ENCODE data around the gene AARS2. TPM values are rescaled to one million over a fixed set of nuclear protein-coding genes. Genes with fewer than 3 reads are reported as not detected.

The AARS2 gene
- 29.2 TPM for polyA plus RNA-seq (2012; ENCODE audit: insufficient read length, low read depth)

DNA sequence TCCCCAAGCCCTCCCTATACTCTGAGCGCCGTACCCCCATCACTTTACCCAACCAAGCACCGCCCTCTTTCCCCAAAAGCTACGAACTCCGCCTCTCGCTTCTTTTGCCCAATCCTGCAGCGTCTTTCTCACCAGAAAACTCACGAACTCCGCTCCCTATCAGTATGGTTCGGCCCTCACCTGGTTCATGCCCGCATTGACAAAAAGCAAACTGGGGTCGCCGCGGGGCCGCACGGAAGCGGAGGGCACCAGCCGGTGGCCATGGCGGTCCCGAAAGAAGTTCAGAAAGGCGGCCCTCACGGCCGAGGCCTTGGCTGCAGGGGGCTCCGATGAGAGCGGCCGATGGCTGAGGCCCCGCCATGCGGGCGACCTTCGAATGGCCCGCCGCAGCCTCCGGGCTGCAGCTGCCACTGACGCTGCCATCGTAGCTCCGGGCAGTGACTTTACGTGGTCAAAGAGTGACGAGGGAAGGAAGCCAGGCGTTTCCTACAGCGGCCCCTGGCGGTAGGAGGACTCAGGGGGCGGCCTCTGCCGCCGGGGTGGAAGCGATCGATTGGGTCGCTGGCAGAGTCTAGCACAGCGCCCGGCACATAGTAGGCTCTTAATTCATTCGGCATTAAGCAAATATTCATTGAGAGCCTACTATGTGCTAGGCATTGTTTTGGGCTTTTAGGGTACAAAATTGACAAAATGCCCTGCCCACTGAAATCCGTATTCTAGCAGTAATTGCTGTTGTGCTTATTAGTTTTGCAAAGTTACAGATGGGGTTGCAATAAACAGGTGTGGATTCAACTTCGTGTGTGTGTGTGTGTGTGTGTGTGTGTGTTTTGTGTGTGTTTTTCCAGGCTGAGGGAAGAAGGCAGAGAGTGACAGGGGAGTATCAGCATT is at the start of gene AARS2:
Gene AARS2, minus strand, starts transcription at position 447 of the 888 bp plus-strand sequence. Its CDS starts 24 bp downstream, at position 423.
- TF ChIP-seq FOXP2 (optimal IDR thresholded peaks at IDR 0.05; ENCODE audit: borderline replicate concordance, extremely low read depth, extremely low read length, insufficient read depth) (peak; percentile 81), TAF1 (IDR thresholded peaks at IDR 0.05; ENCODE audit: borderline replicate concordance, insufficient read depth, low read length) (peak; percentile 99), SIN3A (IDR thresholded peaks at IDR 0.05; ENCODE audit: borderline replicate concordance, insufficient read depth, low read length) (no peak), POLR2AphosphoS5 (IDR thresholded peaks at IDR 0.05; ENCODE audit: low read depth, low read length) (peak; percentile 99)
- TF ChIP-seq, protein P1, sequence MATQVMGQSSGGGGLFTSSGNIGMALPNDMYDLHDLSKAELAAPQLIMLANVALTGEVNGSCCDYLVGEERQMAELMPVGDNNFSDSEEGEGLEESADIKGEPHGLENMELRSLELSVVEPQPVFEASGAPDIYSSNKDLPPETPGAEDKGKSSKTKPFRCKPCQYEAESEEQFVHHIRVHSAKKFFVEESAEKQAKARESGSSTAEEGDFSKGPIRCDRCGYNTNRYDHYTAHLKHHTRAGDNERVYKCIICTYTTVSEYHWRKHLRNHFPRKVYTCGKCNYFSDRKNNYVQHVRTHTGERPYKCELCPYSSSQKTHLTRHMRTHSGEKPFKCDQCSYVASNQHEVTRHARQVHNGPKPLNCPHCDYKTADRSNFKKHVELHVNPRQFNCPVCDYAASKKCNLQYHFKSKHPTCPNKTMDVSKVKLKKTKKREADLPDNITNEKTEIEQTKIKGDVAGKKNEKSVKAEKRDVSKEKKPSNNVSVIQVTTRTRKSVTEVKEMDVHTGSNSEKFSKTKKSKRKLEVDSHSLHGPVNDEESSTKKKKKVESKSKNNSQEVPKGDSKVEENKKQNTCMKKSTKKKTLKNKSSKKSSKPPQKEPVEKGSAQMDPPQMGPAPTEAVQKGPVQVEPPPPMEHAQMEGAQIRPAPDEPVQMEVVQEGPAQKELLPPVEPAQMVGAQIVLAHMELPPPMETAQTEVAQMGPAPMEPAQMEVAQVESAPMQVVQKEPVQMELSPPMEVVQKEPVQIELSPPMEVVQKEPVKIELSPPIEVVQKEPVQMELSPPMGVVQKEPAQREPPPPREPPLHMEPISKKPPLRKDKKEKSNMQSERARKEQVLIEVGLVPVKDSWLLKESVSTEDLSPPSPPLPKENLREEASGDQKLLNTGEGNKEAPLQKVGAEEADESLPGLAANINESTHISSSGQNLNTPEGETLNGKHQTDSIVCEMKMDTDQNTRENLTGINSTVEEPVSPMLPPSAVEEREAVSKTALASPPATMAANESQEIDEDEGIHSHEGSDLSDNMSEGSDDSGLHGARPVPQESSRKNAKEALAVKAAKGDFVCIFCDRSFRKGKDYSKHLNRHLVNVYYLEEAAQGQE (IDR thresholded peaks at IDR 0.05; ENCODE audit: insufficient read depth in 1 of 2, low read depth in 2 of 2, low read length in 2 of 2) = peak in 1 of 2 experiments; percentile 73; a peak in 2 of 4 replicates

DNA sequence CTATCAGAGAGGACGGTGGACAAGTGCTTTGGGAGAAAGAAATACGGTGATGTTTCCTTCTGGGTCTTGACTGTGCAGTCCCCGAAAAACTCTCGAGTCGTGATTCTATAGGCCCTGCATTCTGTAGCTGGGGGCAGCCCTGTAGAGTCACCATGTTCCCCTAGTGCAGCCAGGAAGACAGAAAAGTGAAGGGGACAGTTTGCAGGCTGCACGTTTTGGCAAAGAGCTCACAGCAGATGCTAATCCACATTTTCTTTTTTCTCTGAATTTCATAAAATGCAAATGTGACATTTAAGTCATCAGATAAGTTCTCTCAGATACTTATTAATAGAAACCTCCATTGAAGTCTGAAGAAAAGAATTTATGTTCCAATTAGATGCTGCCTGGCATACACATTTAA is 48.8 kb upstream of the AARS2 start:
- TF ChIP-seq, protein P1 (IDR thresholded peaks at IDR 0.05; ENCODE audit: insufficient read depth in 1 of 2, low read depth in 2 of 2, low read length in 2 of 2) = no peak
- TF ChIP-seq FOXP2 (optimal IDR thresholded peaks at IDR 0.05; ENCODE audit: borderline replicate concordance, extremely low read depth, extremely low read length, insufficient read depth) (no peak), TAF1 (IDR thresholded peaks at IDR 0.05; ENCODE audit: borderline replicate concordance, insufficient read depth, low read length) (no peak), SIN3A (IDR thresholded peaks at IDR 0.05; ENCODE audit: borderline replicate concordance, insufficient read depth, low read length) (no peak), POLR2AphosphoS5 (IDR thresholded peaks at IDR 0.05; ENCODE audit: low read depth, low read length) (no peak)

DNA sequence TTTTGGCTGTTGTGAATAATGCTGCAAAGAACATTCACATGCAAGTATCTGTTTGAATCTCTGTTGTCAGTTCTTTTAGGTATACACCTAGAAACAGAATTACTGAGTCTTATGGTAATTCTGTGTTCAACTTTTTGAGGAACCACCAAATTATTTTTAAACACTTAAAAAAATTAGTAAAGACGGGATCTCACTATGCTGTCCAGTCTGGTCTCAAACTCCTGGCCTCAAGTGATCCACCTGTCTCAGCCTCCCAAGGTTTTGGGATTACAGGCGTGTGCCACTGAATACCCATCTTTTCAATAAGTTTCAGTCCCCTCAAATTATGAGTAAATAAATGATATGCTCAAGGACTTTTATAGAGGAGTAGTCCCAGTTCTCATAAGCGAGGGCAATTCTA is 46.8 kb upstream of the AARS2 start:
- TF ChIP-seq FOXP2 (optimal IDR thresholded peaks at IDR 0.05; ENCODE audit: borderline replicate concordance, extremely low read depth, extremely low read length, insufficient read depth) (no peak), TAF1 (IDR thresholded peaks at IDR 0.05; ENCODE audit: borderline replicate concordance, insufficient read depth, low read length) (no peak), SIN3A (IDR thresholded peaks at IDR 0.05; ENCODE audit: borderline replicate concordance, insufficient read depth, low read length) (no peak), POLR2AphosphoS5 (IDR thresholded peaks at IDR 0.05; ENCODE audit: low read depth, low read length) (no peak)
- TF ChIP-seq, protein P1 (IDR thresholded peaks at IDR 0.05; ENCODE audit: insufficient read depth in 1 of 2, low read depth in 2 of 2, low read length in 2 of 2) = no peak

DNA sequence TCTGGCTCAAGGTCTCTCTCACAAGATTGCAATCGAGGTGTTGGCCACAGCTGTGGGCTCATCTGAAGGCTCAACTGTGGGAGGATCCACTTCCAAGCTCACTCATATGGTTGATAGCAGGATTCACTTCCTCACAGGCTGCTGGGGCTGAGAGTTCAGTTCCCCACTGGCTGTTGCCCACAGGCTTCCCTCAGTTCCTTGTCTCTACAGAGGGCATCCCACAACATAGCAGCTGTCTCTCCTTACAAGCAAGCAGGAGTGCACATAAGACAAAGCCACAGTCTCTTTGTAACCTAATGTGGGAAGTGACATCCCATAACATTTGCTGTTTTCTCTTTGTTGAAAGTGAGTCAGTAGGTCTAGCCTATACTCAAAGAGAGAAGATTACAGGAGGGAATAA is 43.3 kb upstream of the AARS2 start:
- TF ChIP-seq, protein P1 (IDR thresholded peaks at IDR 0.05; ENCODE audit: insufficient read depth in 1 of 2, low read depth in 2 of 2, low read length in 2 of 2) = no peak
- TF ChIP-seq TAF1 (IDR thresholded peaks at IDR 0.05; ENCODE audit: borderline replicate concordance, insufficient read depth, low read length) (no peak), FOXP2 (optimal IDR thresholded peaks at IDR 0.05; ENCODE audit: borderline replicate concordance, extremely low read depth, extremely low read length, insufficient read depth) (no peak), POLR2AphosphoS5 (IDR thresholded peaks at IDR 0.05; ENCODE audit: low read depth, low read length) (no peak), SIN3A (IDR thresholded peaks at IDR 0.05; ENCODE audit: borderline replicate concordance, insufficient read depth, low read length) (no peak)

All from PFSK-1 (cell line).